GM10248 (cell line): ENCODE data around the gene HAUS8.
A peak's percentile ranks its signal among the peaks of the same experiment; 100 is the strongest.

ENCODE experiments used
- CTCF ChIA-PET: fragments of 300-600 bp; sonication (Branson Sonifier 250); formaldehyde crosslinking; extraction: SDS; loops from one replicate; lab custom pipeline; 2021; ENCODE audit warnings: antibody characterized with exemption; lab: Yijun Ruan, JAX
- POLR2A ChIA-PET: fragments of 350-650 bp; sonication (Branson Sonifier 250); formaldehyde crosslinking; extraction: SDS; loops from one replicate; lab custom pipeline; 2020; ENCODE audit warnings: antibody characterized with exemption; lab: Yijun Ruan, JAX
- DNase-seq: peaks from one replicate; pipeline ENCODE4 v3.0.0; 2012; ENCODE audit errors: extremely low spot score
- CTCF ChIP-seq: IDR thresholded peaks from 2 replicates; pipeline ENCODE4 v1.5.1; 2012; ENCODE audit warnings: mild to moderate bottlenecking, low read depth; ENCODE audit errors: extremely low read depth, missing control alignments, control extremely low read depth

Gene HAUS8

GRCh38 chr19:17105556-17105955 is 30.3 kb upstream of the HAUS8 start:
- POLR2A ChIA-PET, result interaction anchor here (0.6 to 2.1 kb wide), 4 partner anchors 10 to 20 kb away, joined by 3 to 7 read pairs (median 4); no protein-coding TSS in a partner anchor
- TF ChIP-seq CTCF, result no peak
- CTCF ChIA-PET, result interaction anchor here (0.9 to 2.6 kb wide), 5 partner anchors 10 to 31 kb away, joined by 3 to 8 read pairs (median 3); no protein-coding TSS in a partner anchor
- DNase-seq, result peak; percentile 61

- CTCF ChIA-PET, result interaction anchor here (1.5 to 2.6 kb wide), 3 partner anchors 18 to 21 kb away, joined by 3 to 8 read pairs (median 4); no protein-coding TSS in a partner anchor
- TF ChIP-seq CTCF, result no peak
- POLR2A ChIA-PET, result interaction anchor here (2.1 kb wide), 1 partner anchor 21 kb away, joined by 7 read pairs; no protein-coding TSS in a partner anchor
- DNase-seq, result no peak
These were observed 29.4 kb upstream of the HAUS8 start for GRCh38 chr19:17104679-17105078.

- CTCF ChIA-PET, result interaction anchor here (0.6 to 1.9 kb wide), 6 partner anchors 9 to 27 kb away, joined by 3 to 9 read pairs (median 4); no protein-coding TSS in a partner anchor
- POLR2A ChIA-PET, result interaction anchor here (1.2 kb wide), 1 partner anchor 81 kb away, joined by 3 read pairs; no protein-coding TSS in a partner anchor
- DNase-seq, result no peak
- peak; percentile 32 for TF ChIP-seq CTCF
These were observed 27.9 kb upstream of the HAUS8 start for GRCh38 chr19:17103177-17103576.

- no peak for TF ChIP-seq CTCF
- DNase-seq, result no peak
- ChIA-PET CTCF (interaction anchor here (0.7 to 1.9 kb wide), 4 partner anchors 8 to 24 kb away, joined by 3 to 9 read pairs (median 4); no protein-coding TSS in a partner anchor), POLR2A (interaction anchor here (1.2 kb wide), 1 partner anchor 82 kb away, joined by 3 read pairs; no protein-coding TSS in a partner anchor)
These were observed 26.7 kb upstream of the HAUS8 start for GRCh38 chr19:17101686-17102628.

- POLR2A ChIA-PET, result no interaction called here
- no peak for TF ChIP-seq CTCF
- DNase-seq, result no peak
- CTCF ChIA-PET, result interaction anchor here (0.7 to 1.2 kb wide), 2 partner anchors 22 to 262 kb away, joined by 3 read pairs; no protein-coding TSS in a partner anchor
These were observed 23.1 kb upstream of the HAUS8 start for GRCh38 chr19:17098326-17098725.

GRCh38 chr19:17097593-17098126 is 22.4 kb upstream of the HAUS8 start:
- ChIA-PET CTCF (interaction anchor here (1.2 kb wide), 1 partner anchor 261 kb away, joined by 3 read pairs; no protein-coding TSS in a partner anchor), POLR2A (no interaction called here)
- TF ChIP-seq CTCF, result no peak
- no peak for DNase-seq
